Measurements from ENCODE around the gene KRT78. TPM values are rescaled to one million over a fixed set of nuclear protein-coding genes. Genes with fewer than 3 reads are reported as not detected.
A peak's percentile ranks its signal among the peaks of the same experiment; 100 is the strongest.

KRT78 gene
- total RNA-seq, 6 experiments from 2014 or later = 0.30 TPM; not detected in 5

DNA sequence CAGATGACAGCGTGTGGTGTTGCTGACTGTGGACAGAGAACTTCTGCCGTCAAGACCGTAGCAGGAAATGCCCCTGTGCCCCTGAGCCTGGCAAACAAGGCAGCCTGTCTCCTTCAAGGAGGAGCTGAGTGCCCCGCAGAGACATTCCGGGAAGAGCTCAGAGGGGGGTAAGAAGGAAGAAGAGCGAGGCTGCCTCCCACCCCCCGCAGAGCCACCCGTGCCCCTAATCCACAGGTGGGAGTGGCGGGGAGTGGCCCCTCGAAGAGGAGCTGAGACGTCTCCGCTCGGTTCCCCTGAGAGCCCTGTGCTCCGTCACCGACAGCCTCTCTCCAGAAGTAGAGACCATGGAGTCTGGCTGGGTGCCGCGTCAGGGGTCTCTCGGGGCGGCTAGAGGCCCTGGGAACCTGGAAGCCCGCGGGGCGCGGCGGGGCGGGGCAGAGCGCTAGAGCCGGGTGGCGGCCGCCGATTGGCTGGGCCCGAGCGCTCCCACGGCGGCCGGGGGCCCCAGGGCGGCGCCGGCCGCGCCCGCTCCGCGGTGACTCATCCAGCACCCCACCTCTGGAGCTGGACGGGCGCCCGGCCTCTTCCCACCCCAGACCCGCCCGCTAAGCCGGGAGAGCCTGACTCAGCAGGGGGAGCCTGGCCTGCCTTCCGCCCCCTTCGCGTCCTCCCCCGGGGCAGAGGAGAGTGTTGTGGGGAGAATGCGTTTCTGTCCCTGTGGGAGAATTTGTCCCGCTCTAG, 25.2 kb upstream of the KRT78 start:
- TF ChIP-seq, protein P1, sequence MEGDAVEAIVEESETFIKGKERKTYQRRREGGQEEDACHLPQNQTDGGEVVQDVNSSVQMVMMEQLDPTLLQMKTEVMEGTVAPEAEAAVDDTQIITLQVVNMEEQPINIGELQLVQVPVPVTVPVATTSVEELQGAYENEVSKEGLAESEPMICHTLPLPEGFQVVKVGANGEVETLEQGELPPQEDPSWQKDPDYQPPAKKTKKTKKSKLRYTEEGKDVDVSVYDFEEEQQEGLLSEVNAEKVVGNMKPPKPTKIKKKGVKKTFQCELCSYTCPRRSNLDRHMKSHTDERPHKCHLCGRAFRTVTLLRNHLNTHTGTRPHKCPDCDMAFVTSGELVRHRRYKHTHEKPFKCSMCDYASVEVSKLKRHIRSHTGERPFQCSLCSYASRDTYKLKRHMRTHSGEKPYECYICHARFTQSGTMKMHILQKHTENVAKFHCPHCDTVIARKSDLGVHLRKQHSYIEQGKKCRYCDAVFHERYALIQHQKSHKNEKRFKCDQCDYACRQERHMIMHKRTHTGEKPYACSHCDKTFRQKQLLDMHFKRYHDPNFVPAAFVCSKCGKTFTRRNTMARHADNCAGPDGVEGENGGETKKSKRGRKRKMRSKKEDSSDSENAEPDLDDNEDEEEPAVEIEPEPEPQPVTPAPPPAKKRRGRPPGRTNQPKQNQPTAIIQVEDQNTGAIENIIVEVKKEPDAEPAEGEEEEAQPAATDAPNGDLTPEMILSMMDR (IDR thresholded peaks at IDR 0.05) = no peak
- DNase-seq = peak; percentile 90
- Mint-ChIP-seq H3K36me3 (ENCODE audit: low read depth) (no peaks in the 10 kb centered on the region), H3K4me3 (peak overlapping the region; percentile 78), H3K27ac (peak overlapping the region; percentile 97), H3K4me1 (ENCODE audit: low read depth) (peaks cover 65% of the 10 kb centered on the region), H3K27me3 (ENCODE audit: insufficient read depth) (no peaks in the 10 kb centered on the region; the same call in 1 of the 2 replicates), H3K9me3 (no peaks in the 10 kb centered on the region)

DNA sequence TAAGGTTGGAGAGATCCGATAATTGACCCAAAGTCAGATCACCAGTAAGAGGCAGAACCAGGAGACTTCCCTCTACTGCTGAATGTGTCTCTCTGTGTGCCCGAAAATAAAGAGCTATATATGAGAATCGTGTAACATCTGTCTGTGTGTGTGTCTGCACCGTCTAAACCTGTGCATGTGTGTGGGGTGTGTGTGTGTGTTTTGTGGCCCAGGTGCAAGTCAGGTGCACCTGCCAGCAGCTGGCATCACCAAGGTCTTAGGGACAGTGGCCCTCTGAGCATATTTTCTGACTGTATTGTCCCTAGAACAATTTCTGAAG, 24.7 kb upstream of the KRT78 start:
- no peaks in the 10 kb centered on the region; the same call in none of the 2 replicates for H3K27me3 Mint-ChIP-seq (ENCODE audit: insufficient read depth)
- peak overlapping the region; percentile 97 for H3K27ac Mint-ChIP-seq
- TF ChIP-seq, protein P1 (IDR thresholded peaks at IDR 0.05) = no peak
- DNase-seq = no peak
- H3K4me3 Mint-ChIP-seq = peak overlapping the region; percentile 78
- H3K36me3 Mint-ChIP-seq (ENCODE audit: low read depth) = no peaks in the 10 kb centered on the region
- H3K4me1 Mint-ChIP-seq (ENCODE audit: low read depth) = peaks cover 60% of the 10 kb centered on the region
- no peaks in the 10 kb centered on the region for H3K9me3 Mint-ChIP-seq

DNA sequence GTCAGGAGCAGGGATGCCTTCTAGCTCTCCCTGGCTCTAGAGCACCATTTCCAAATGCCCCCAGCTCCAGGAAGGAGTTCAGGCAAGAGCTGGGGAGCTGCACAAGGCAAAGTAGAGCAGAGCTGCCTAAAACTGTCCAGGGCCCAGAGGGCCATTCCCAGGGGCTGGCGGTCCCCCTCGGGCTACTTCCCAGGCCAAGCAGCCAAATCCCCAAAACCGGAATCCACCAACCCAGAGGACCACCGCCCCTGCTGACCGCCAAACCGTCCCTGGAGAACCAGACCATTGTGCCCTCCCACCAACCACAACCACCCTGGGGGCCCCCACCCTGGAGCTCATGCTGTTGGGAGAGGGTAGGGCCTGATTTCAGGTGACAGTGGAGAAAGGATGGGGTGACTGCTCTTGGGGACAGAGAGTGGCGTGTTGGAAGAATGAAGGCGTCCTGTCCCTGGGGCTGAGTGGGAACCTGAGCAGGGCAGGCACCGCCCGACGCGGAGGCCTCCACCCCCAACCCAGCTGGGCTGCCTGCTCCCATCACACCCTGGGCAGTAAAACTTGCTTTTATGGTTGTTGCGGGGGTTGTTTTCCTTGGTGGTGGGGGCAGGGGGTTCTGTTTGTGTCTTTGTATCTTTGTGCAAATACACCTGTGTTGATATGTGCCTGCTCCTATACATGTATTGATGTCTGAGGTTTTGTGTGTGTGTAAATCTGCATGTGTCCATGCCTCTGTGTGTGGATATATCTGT, 24.0 kb upstream of the KRT78 start:
- Mint-ChIP-seq H3K27ac (peak overlapping the region; percentile 97), H3K9me3 (no peaks in the 10 kb centered on the region), H3K36me3 (ENCODE audit: low read depth) (no peaks in the 10 kb centered on the region), H3K4me1 (ENCODE audit: low read depth) (peaks cover 56% of the 10 kb centered on the region), H3K27me3 (ENCODE audit: insufficient read depth) (no peaks in the 10 kb centered on the region; the same call in none of the 2 replicates), H3K4me3 (peak overlapping the region; percentile 78; the same call in 1 of the 2 replicates)
- no peak for DNase-seq
- TF ChIP-seq, protein P1 (IDR thresholded peaks at IDR 0.05) = no peak

DNA sequence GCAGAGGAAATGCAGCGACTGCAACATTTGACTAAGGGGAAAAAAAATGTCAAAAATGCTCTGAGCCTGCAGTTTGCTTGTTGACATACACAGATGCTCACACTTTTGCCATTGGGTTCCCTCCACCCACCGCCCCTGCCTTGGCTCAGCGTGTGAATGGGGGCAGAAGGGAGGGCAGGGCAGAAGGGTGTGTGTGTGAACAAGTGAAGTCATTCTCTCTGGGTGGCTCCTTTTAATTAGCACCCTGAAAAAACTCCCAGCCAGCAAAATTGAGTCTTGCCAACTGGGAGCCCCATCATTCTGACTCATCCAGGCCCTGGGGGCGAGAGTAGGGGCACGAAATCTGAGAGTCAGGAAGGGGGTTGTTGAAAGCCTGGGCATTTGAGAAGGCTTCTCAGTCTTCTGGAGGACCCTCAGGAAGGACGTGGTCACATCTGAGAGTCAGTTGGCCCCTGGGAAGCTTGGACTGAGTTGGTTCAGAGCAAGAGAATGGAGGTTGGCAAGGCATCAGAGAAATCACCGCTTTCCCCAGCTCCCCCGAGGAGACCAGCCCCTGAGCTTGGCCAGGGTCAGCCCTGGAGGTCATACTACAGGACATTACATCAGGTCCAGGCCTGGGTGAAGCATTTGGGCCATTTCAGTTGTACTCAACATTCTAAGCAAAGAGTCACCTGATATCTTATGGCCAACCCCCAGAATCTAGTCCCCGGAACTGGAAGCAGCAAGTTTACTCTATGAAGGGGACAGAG, 22.7 kb upstream of the KRT78 start:
- Mint-ChIP-seq H3K9me3 (no peaks in the 10 kb centered on the region), H3K36me3 (ENCODE audit: low read depth) (no peaks in the 10 kb centered on the region), H3K4me1 (ENCODE audit: low read depth) (peaks cover 56% of the 10 kb centered on the region), H3K27ac (peak overlapping the region; percentile 95), H3K4me3 (peak overlapping the region; percentile 42), H3K27me3 (ENCODE audit: insufficient read depth) (no peaks in the 10 kb centered on the region; the same call in none of the 2 replicates)
- TF ChIP-seq, protein P1 (IDR thresholded peaks at IDR 0.05) = no peak
- DNase-seq = peak; percentile 77
